Mucosa of descending colon (tissue), 3 donors: ENCODE data around the gene RABGGTA. TPM values are rescaled to one million over a fixed set of nuclear protein-coding genes. Genes with fewer than 3 reads are reported as not detected.
"Not testable (repeated sequence)": the region's sequence is repeated elsewhere in the genome, so short reads cannot be mapped to it uniquely, and the experiment has no call there.

ENCODE experiments used
- ATAC-seq: fragments of 200-7000 bp; cut with Tn5 transposase; one replicate; pipeline ENCODE4 v1.9.1; 2020; ENCODE audit warnings: mild to moderate bottlenecking, moderate library complexity
- DNase-seq, 3 donors: peaks; one replicate each; pipeline ENCODE4 v3.0.0-alpha.2; 2020
- H3K36me3 ChIP-seq: fragments of 200-600 bp; one replicate; pipeline ENCODE4 v1.8.0; 2021; ENCODE audit warnings: low read depth, mild to moderate bottlenecking
- H3K4me1 ChIP-seq: fragments of 200-600 bp; one replicate; pipeline ENCODE4 v1.8.0; 2021; ENCODE audit warnings: low read depth, mild to moderate bottlenecking
- H3K4me3 ChIP-seq: fragments of 200-600 bp; one replicate; pipeline ENCODE4 v1.8.0; 2021; ENCODE audit warnings: mild to moderate bottlenecking
- H3K9me3 ChIP-seq: fragments of 200-600 bp; one replicate; pipeline ENCODE4 v1.8.0; 2021; ENCODE audit warnings: mild to moderate bottlenecking
- CTCF ChIP-seq: fragments of 200-600 bp; IDR thresholded peaks from one replicate; pipeline ENCODE4 v1.8.0; 2022; ENCODE audit warnings: antibody characterized with exemption, mild to moderate bottlenecking
- intact Hi-C, 2 donors: fragments of 100-400 bp; cut with DNase I in 1 of 2; cut with micrococcal nuclease in 1 of 2; formaldehyde crosslinking; loops; one replicate each; pipeline versions ENCODE4 v1.11.0 to v1.11.1; 2022; cut with DNase I, micrococcal nuclease
- total RNA-seq, 3 donors: library from RNA; stranded (reverse); fragmentation: NEBNext Ultra II Directional in 2 of 3; extraction: Animal tissue kit (Norgen Biotek cat#: 25700) in 2 of 3; gene quantifications; one replicate each; pipeline versions ENCODE4 v1.2.1 to v1.2.4, GENCODE V29; 2021 to 2023
- donor health status: DM: no; HTN: no; CAD: no; lungs with moderate emphysema.
- donor health status: DM: no; HTN: no; CAD: no.
- donor health status: DM: no; HTN: yes; CAD: no.

RABGGTA gene
- total RNA-seq, 3 donors from 2014 or later = 31.6 to 52.9 (median 41.3) TPM

GRCh38 chr14:24224618-24225071, 46.8 kb downstream of the RABGGTA start:
- intact Hi-C loops = no loop called here
- H3K4me3 ChIP-seq = no peak overlapping the region
- H3K4me1 ChIP-seq = no peaks in the 10 kb centered on the region
- H3K36me3 ChIP-seq = no peaks in the 10 kb centered on the region
- DNase-seq = no peak
- ATAC-seq = no peak
- H3K9me3 ChIP-seq = no peaks in the 10 kb centered on the region
- TF ChIP-seq CTCF = no peak

DNA sequence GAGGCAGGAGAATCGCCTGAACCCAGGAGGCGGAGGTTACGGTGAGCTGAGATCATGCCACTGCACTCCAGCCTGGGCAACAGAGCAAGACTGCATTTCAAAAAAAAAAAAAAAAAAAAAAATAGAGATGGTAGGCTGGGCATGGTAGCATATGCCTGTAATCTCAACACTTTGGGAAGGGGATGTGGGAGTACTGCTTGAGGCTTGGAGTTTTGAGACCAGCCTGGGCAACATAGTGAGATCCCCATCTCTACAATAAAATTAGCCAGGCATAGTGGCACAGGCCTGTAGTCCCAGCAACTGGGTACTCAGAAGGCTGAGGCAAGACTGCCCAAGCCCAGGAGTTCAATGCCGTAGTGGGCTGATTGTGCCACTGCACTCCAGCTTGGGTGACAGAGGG, 48.4 kb downstream of the RABGGTA start:
- DNase-seq, H3K4me3 ChIP-seq, intact Hi-C loops, H3K4me1 ChIP-seq, H3K36me3 ChIP-seq, H3K9me3 ChIP-seq, ATAC-seq: not testable (repeated sequence)

DNA sequence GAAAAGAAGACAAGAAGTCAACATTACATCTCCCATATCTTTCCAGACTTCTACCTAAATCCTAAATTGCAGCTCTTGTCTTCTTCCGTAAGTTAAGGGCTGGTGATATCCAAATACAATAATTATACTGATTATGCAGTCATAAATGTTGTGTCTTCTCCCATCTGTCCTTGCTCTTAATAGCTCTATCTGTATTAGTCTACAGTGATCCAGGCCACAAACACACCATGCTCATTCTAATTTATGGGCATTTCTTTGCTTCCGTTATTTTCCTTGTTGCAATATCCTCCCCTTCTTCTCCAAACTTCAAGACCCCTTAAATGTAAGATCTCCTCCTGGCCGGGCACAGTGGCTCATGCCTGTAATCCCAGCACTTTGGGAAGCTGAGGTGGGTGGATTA, 51.9 kb downstream of the RABGGTA start:
- DNase-seq (no peak), ATAC-seq (no peak)
- Histone ChIP-seq H3K4me3 (no peak overlapping the region), H3K4me1 (peaks cover 6% of the 10 kb centered on the region), H3K36me3 (no peaks in the 10 kb centered on the region), H3K9me3 (no peaks in the 10 kb centered on the region)
- intact Hi-C loops = no loop called here
- TF ChIP-seq CTCF = no peak

DNA sequence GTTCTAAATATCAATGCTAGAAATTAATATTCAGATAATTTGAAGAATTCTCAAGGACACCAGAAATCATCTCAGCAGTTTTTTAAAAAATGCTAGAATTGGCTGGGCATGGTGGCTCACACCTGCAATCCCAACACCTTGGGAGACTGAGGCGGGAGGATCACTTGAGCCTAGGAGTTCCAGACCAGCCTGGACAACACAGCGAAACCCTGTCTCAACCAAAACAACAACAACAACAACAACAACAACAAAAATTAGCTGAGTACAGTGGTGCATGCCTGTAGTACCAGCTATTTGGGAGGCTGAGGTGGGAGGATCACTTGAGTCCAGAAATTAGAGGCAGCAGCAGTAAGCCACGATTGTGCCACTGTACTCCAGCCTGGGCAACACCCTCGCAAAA, 52.3 kb downstream of the RABGGTA start:
- DNase-seq (no peak), ATAC-seq (no peak)
- Histone ChIP-seq H3K4me3 (no peak overlapping the region), H3K36me3 (no peaks in the 10 kb centered on the region), H3K9me3 (no peaks in the 10 kb centered on the region), H3K4me1 (peaks cover 9% of the 10 kb centered on the region)
- no peak for TF ChIP-seq CTCF
- intact Hi-C loops = no loop called here

GRCh38 chr14:24216876-24217275, 54.5 kb downstream of the RABGGTA start:
- ATAC-seq, H3K4me3 ChIP-seq, DNase-seq, intact Hi-C loops, H3K9me3 ChIP-seq, H3K36me3 ChIP-seq: not testable (repeated sequence)
- peaks cover 19% of the 10 kb centered on the region for H3K4me1 ChIP-seq

DNA sequence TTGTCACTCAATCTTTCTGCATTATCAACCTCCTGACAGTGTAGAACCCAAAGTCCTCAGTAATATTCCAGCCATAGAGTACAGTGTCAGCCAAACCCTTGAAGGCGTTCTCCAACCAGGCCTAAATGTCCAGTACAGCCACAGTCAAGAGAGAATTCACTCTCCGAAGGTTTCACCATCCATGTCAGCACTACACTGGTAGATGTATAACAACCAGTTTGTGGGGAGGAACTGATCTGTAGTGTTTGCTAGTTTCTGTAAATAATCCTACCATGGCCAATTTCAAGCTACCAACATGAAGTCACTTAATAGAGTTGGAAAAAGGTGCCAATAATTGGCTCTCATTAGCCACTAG, 55.1 kb downstream of the RABGGTA start:
- no peak for TF ChIP-seq CTCF
- Histone ChIP-seq H3K4me1 (peaks cover 19% of the 10 kb centered on the region), H3K9me3 (no peaks in the 10 kb centered on the region), H3K36me3 (no peaks in the 10 kb centered on the region), H3K4me3 (no peak overlapping the region)
- ATAC-seq (no peak), DNase-seq (no peak)
- intact Hi-C loops = no loop called here

Other genes starting within 250 kb of the RABGGTA start
- 1 to 10 TPM; 1.4 to 2.7 (median 1.5) TPM for gene CARMIL3, start 219.6 kb downstream of the RABGGTA start, total RNA-seq
- 1 to 10 TPM in 1 of 3 donors, under 1 TPM in 1, not detected in 1; 0.14 to 2.2 TPM for gene CPNE6, start 200.0 kb downstream of the RABGGTA start, total RNA-seq
- gene PCK2, start 177.3 kb downstream of the RABGGTA start, total RNA-seq = 100 to 1,000 TPM in 2 of 3 donors, 10 to 100 TPM in 1; 64.7 to 150 (median 150) TPM
- 100 to 1,000 TPM in 1 of 3 donors, 10 to 100 TPM in 2; 65.8 to 101 (median 84.9) TPM for gene DCAF11, start 156.8 kb downstream of the RABGGTA start, total RNA-seq
- 1 to 10 TPM; 2.3 to 4.5 (median 2.8) TPM for gene NRL, start 156.6 kb downstream of the RABGGTA start, total RNA-seq
- gene FITM1, start 140.9 kb downstream of the RABGGTA start, total RNA-seq = 1 to 10 TPM in 2 of 3 donors, under 1 TPM in 1; 0.79 to 1.9 (median 1.3) TPM
- 100 to 1,000 TPM; 188 to 279 (median 203) TPM for gene PSME1, start 135.4 kb downstream of the RABGGTA start, total RNA-seq
- 10 to 100 TPM; 18.3 to 24.9 (median 20.4) TPM for gene EMC9, start 130.0 kb downstream of the RABGGTA start, total RNA-seq
- 100 to 1,000 TPM; 141 to 295 (median 191) TPM for gene PSME2, start 125.0 kb downstream of the RABGGTA start, total RNA-seq
- 10 to 100 TPM; 52.8 to 66.2 (median 59.0) TPM for gene RNF31, start 124.1 kb downstream of the RABGGTA start, total RNA-seq
- gene IRF9, start 110.3 kb downstream of the RABGGTA start, total RNA-seq = 100 to 1,000 TPM in 2 of 3 donors, 10 to 100 TPM in 1; 78.7 to 119 (median 103) TPM
- gene REC8, start 99.5 kb downstream of the RABGGTA start, total RNA-seq = 10 to 100 TPM; 14.9 to 17.0 (median 16.8) TPM
- 10 to 100 TPM; 23.2 to 29.3 (median 26.8) TPM for gene IPO4, start 82.8 kb downstream of the RABGGTA start, total RNA-seq
- gene TM9SF1, start 76.2 kb downstream of the RABGGTA start, total RNA-seq = 10 to 100 TPM; 41.7 to 49.1 (median 47.1) TPM
- under 1 TPM in 2 of 3 donors, not detected in 1; 0.36 to 0.82 TPM for gene TSSK4, start 65.9 kb downstream of the RABGGTA start, total RNA-seq
- gene CHMP4A, start 58.1 kb downstream of the RABGGTA start, total RNA-seq = 10 to 100 TPM; 47.6 to 67.8 (median 49.5) TPM
- gene MDP1, start 55.5 kb downstream of the RABGGTA start, total RNA-seq = 10 to 100 TPM; 11.1 to 14.8 (median 13.2) TPM
- 100 to 1,000 TPM; 108 to 150 (median 131) TPM for gene NEDD8, start 39.2 kb downstream of the RABGGTA start, total RNA-seq
- gene GMPR2, start 38.7 kb downstream of the RABGGTA start, total RNA-seq = 10 to 100 TPM; 59.7 to 83.5 (median 61.6) TPM
- 10 to 100 TPM; 51.5 to 64.8 (median 58.4) TPM for gene TINF2, start 29.0 kb downstream of the RABGGTA start, total RNA-seq
- 1 to 10 TPM; 2.2 to 3.3 (median 2.4) TPM for gene TGM1, start 8.4 kb downstream of the RABGGTA start, total RNA-seq
- gene DHRS1, start 28.2 kb upstream of the RABGGTA start, total RNA-seq = 10 to 100 TPM; 30.6 to 56.9 (median 54.9) TPM
- 10 to 100 TPM; 24.1 to 29.2 (median 29.1) TPM for gene NOP9, start 28.3 kb upstream of the RABGGTA start, total RNA-seq
- 10 to 100 TPM in 2 of 3 donors, 1 to 10 TPM in 1; 8.5 to 15.8 (median 12.1) TPM for gene CIDEB, start 36.4 kb upstream of the RABGGTA start, total RNA-seq
- 1 to 10 TPM; 3.7 to 6.3 (median 5.0) TPM for gene LTB4R2, start 38.5 kb upstream of the RABGGTA start, total RNA-seq
- gene LTB4R, start 39.9 kb upstream of the RABGGTA start, total RNA-seq = 1 to 10 TPM; 3.4 to 6.1 (median 3.8) TPM
- gene ADCY4, start 63.5 kb upstream of the RABGGTA start, total RNA-seq = 10 to 100 TPM; 13.9 to 23.5 (median 20.7) TPM
- gene RIPK3, start 68.4 kb upstream of the RABGGTA start, total RNA-seq = 10 to 100 TPM; 40.6 to 99.9 (median 71.7) TPM
- gene NFATC4, start 96.6 kb upstream of the RABGGTA start, total RNA-seq = 100 to 1,000 TPM in 1 of 3 donors, 10 to 100 TPM in 2; 11.9 to 112 (median 25.2) TPM
- gene NYNRIN, start 127.4 kb upstream of the RABGGTA start, total RNA-seq = 10 to 100 TPM; 12.1 to 15.8 (median 13.4) TPM
- gene CBLN3, start 158.1 kb upstream of the RABGGTA start, total RNA-seq = 1 to 10 TPM; 2.2 to 3.9 (median 2.6) TPM
- 100 to 1,000 TPM in 1 of 3 donors, 10 to 100 TPM in 2; 85.9 to 102 (median 86.9) TPM for gene KHNYN, start 158.4 kb upstream of the RABGGTA start, total RNA-seq
- 10 to 100 TPM; 43.3 to 64.1 (median 47.1) TPM for gene SDR39U1, start 171.2 kb upstream of the RABGGTA start, total RNA-seq
- gene CMA1, start 236.7 kb upstream of the RABGGTA start, total RNA-seq = 1 to 10 TPM in 2 of 3 donors, under 1 TPM in 1; 0.32 to 3.3 (median 1.6) TPM